COR-L47 (cell line): ENCODE results near the gene ABI1.

Experiments used
- DNase-seq: peaks from one replicate; lab custom pipeline; 2025; lab: John Stamatoyannopoulos, UW

Gene ABI1

DNA sequence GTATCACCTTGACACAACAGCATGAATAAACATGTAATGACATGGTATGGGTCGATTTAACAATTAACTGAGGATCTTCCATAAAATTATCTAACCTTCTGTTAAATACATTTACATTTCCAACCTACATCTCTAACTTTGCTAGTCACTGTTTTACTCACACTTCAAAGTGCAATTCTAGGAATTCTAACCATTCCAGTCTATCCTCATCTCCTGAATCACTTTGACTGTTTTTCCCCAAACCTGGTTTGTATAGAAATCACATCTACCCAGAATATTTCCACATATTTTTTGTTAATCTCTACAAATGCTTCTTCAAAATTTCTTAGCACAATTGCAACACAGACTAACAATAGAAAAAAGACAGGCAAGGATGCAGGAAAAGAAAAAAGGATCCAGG is 6.2 kb downstream of the ABI1 start:
- no peak for DNase-seq

DNA sequence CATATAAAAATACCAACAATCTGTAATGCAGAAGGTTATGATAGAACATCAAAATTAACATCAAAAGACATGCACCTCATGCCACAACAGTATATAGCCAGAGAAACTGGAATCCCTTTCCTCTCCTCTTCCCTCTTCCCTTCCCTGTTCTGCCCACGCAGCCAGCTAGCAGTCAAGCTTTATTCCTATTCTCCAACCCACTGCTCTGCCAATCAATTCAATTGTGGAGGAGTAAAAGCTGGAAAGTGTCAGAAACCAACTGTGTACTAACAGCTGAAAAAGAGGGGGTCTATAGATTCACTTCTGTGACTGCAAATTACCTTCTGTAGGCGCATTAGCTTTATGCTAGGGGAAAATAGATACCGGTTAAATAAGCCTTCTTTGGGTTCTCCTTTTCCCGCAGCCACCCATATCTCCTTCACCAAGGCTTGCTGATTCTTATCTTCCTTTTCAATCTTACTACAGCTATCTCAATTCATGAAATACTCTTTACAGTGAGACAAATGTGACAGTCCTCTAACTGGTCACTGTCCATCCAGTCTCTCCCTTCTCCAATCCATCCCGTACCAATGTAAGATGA is 16.3 kb downstream of the ABI1 start:
- no peak for DNase-seq

DNA sequence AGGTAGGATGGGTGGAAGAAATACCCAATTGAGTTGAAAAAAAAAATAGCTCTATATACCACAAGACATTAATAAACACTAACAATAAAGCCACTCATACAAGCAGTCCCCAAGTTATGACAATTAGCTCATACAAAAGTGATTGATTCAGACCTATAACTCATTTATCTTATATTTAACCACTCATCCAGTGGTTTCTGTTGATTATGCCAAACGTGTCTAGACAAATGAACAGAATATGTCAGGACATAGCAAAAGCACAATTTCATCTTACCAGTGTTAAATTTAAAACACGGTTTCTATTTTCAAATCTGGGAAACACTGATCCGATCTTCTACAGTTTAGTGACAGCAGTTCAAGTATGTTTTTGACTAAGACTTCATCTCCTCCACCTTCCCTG is 17.0 kb downstream of the ABI1 start:
- DNase-seq: no peak

DNA sequence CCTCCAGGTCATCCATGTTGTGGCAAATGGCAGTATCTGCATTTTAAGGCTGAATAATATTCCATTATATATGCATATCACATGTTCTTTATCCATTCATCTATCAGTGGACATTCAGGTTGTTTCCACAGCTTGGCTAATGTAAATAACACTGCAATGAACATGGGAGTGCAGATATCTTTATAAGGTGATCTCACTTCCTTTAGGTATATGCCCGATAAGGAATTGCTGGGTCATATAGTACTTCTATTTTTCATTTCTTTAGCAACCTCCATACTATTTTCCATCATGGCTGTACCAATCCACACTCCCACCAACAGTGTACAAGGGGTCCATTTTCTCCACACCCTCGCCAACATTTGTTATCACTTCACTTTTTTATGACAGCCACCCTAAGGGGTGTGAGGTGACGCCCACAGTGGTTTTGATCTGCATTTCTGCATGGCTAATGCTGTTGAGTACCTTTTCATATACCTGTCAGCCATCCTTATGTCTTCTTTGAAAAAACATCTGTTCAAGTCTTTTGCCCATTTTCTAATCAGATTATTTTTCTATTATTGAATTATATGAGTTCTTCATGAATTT is 18.9 kb downstream of the ABI1 start:
- DNase-seq: no peak

DNA sequence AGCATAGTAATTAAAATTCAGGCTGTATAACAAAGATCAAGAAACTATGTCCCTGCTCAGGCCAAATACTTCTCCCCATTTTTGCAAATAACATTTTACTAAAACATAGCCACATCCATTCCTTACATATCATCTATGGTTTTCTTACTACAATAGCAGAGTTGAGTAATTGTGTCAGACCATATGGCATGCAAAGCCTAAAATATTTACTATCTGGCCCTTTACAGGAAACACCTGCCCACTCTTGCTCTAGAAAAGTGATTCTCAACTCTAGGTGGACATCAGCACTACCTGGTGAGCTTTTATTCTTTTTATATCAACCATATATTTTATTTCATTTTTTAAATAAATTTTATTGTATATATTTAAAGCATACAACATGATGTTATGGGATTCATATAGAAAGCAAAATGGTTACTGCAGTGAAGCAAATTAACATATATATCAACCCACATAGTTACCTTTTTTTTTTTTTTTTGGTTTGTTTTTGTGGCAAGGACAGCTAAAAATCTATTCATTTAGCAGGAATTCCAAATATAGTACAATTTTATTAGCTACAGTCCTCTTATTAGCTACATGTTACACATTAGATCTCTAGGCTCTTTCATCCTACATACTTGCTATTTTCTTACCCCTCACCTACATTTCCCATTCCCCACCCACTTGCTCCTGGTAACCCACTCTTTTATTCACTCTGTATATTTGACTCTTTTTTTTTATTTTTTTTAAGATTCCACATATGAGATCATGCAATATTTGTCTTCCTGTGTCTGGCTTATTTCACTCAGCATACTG is 19.6 kb downstream of the ABI1 start:
- DNase-seq: no peak

DNA sequence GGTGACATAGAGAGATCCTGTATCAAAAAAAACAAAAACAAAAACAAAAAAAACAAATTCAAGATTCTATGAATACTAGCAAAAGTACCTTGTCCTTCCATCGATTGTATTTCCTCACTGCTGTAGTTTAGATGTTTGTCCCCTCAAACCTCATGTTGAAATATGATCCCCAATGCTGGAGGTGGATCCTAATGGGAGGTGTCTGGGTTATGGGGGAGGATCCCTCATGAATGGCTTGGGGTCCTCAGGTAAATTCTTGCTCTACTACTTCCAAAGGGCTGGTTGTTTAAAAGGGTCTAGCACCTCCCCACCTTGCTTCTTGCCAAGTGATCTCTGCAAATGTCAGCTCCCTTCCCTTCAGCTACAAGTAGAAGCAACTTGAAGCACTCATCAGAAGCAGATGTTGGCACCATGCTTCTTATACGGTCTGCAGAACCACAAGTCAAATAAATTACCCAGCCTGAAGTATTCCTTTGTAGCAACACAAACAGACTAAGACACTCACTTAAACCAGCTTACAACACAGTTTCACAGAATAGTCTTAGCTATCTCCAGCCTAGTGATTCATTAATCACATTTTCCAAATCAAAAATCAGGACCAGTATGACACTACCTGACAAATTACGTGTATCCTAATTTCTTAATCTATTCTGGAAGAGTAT is 20.7 kb downstream of the ABI1 start:
- no peak for DNase-seq

DNA sequence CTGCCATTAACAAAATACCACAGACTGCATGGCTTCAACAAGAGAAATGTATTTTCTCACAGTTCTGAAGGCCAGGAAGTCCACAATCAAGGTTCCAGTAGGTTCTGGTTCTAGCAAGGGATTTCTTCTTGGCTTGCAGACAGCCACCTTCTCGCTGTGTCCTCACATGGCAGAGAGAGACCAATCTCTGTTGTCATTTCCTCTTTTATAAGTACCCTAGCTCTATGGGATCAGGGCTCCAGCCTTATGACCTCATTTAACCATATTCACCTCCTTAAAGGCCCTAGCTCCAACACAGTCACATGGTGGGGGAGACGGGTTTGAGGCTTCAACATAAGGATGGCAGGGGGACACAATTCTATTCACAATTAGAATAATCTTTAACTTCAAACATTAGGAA is 23.6 kb downstream of the ABI1 start:
- no peak for DNase-seq

DNA sequence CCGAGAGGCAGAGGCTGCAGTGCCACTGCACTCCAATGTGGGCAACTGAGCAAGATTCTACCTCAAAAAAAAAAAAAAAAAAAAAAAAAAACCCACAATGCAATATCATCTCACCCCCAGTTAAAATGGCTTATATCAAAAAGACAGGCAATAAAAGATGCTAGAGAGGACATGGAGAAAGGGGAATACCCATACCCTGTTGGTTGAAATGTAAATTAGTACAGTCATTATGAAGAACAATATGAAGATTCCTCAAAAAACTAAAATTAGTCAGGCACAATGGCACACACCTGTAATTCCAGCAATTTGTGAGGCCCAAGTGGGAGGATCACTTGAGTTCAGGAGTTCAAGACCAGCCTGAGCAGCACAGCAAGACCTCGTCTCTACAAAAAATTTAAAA is 25.7 kb downstream of the ABI1 start:
- no peak for DNase-seq

DNA sequence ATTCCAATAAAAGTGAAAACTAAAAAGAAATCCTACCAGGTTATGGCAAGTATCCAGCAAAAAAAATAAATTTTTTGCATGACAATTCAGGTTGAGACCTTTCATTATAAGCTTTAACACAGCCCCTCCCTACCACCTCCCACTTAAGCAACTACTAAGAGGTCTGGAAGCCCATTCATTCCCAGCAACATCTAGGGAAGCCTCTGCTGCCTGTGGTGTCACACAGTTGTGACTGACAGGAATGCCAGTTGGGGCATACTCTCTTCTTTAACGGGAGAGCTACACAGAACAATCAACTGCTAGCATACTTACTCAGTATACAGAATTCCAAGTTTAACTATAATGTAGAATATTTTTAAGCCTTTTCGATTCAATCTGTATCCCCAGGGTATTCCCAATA is 27.8 kb downstream of the ABI1 start:
- DNase-seq: no peak

DNA sequence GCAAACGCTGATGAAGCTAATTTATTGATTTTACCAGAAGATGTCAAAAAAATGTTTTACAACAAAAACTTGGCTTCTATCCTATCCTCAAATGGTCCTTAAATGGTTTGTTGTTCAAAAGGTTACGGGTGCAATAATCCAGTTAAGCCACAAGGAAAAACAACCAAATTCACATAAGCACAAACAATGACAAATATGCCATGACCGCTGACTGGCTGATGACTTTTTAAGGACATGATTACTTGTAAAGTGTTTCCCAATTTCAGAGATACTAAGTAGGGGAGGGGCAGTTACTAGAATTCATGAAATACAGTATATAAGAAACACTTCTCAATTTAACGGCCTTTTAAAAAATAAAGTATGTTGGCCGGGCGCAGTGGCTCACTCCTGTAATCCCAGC is 28.8 kb downstream of the ABI1 start:
- no peak for DNase-seq

DNA sequence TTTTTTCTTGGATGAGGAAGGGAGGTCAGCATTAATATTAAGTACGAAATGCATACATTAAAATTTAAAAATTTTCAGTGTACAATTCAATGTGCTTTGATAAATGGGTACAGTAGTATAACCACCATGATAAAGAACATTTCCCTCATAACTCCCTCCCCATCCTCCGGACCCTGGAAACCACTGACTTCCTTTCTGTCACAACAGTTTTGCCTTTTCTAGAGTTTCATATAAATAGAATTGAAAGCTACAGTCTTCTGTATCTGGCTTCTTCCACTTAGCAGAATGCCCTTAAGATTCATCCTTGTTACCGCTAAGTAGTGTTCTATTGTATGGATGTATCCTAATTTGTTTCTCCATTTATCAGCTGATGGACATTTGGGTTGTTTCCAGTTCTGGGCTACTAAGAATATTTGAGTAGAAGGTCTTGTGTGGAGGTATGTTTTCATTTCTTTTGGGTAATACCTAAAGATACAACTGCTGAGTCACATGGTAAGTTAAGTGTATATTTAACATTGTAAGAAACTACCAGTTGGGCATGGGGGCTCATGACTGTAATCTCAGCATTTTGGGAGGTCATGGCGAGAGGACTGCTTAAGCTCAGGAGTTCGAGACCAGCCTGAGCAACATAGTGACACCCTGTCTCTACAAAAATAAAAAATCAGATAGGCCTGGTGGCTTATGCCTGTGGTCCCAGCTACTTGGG is 30.8 kb downstream of the ABI1 start:
- DNase-seq: no peak

DNA sequence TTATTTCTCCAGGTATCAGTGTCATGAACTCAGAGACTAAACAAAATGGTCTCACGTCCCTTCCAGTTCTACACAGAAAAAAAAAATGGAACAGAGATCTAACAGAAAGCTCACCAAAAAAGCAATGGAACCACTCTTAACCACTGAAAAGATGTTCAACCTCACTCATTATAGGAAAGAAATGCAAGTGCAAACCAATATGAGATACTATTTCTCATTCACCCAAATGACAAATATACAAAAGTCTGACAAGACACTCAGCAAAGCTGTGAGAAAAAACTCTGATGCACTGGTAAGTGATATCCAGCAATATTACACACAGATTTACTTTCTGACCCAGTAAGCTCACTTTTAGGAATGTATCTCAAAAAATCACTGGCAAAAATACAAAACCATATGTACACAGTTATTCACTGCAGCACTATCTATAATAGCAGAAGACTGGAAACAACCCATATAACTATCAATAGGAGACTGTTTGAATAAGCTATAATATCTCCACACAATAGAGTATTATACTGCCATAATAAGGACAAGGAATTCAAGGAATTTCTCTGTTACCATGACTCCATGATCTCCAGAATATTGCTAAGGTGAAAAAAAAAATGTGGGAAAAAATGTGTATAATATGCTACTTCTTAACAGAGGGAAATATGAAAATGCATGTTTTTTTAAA is 36.6 kb downstream of the ABI1 start:
- no peak for DNase-seq

DNA sequence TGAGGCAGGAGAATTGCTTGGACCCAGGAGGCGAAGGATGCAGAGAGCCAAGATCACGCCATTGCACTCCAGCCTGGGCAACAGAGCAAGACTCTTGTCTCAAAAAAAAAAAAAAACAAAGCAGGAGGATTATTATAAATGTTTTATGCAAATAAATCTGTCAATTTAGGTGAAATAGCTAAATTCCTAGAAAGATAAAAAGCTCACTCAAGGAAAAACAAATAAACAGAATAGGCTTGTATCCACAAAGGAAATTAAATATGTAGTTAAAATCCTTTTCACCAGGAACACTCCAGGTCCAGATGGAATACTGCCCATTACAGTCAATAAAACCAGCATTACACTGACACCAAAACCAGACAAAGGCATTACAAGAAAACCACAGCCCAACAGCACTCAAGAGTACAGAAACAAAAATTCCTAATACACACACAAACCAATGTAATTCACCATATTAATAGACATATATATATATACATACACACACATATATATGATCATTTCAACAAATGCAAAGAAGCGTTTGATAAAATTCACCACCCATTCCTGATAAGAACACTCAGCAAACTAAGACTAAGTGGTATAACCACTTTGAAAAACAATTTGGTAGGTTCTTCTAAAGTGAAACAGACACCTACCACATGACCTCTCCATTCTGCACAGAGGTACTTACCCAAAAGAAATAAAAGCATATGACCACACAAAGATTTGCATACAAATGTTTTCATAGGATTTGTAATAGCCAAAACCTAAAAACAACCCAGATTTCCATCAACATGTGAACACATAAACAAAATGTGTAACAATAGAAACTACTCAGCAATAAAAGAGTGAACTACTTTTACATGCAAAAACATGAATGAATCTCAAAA is 38.8 kb downstream of the ABI1 start:
- no peak for DNase-seq

DNA sequence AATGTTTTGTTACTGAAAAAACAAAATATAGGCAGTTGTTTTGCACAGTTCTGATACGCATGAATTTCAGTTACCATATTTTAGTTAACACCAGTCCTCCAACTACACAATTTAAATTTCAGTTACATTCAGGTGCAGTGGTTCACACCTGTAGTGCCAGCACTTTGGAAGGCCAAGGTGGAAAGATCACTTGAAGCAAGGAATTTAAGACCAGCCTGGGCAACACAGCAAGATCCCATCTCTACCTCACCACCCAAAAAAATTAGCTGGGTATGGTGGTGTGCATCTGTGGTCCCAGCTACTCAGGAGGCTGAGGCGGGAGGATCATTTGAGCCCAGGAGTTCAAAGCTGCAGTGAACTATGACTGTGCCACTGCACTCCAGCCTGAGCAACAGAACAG is 45.3 kb downstream of the ABI1 start:
- DNase-seq: no peak

DNA sequence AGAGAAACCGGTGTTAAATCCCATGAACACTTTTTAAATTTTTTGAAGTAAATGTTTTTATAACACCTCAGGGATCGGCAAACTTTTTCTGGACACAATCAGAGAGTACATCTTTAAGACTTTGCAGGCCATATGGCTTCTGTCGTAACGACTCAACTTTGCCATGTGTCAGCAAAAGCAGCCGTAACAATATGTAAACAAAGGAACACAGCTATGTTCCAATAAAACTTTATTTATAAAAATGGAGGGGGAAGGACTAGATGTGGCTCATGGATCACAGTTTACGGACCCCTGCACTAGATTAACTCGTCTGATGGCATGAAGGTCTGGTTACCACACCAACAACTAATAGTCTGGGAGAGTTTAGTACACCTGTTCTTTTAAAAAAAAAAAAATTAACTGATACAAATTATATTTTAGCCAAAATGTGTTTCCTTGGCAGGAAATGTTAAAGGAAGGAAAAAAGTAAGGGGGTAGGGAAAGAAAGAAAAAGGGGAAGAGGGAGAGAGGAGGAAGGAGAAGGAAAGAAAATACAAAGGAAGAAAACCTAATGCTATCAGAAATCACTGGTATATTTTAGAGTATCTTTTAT is 50.2 kb downstream of the ABI1 start:
- no peak for DNase-seq

DNA sequence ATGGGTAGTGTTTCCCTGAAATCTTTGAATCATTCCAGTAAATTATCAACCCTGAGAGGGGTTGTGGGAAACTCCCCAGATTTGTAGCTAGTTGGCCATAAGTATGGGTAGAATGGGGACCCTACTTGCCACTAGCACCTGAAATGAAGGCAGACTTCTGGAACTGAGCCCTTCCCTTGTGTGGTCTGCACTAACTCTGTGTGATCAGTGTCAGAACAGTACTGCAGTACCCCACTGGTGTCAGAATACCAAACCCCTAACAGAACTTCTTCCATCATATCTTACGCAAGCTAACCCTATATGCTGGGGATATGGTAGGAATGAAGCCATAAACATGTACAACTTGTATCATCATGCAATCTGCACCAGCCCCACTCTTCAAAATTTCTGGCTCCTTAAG is 50.8 kb downstream of the ABI1 start:
- DNase-seq: no peak

DNA sequence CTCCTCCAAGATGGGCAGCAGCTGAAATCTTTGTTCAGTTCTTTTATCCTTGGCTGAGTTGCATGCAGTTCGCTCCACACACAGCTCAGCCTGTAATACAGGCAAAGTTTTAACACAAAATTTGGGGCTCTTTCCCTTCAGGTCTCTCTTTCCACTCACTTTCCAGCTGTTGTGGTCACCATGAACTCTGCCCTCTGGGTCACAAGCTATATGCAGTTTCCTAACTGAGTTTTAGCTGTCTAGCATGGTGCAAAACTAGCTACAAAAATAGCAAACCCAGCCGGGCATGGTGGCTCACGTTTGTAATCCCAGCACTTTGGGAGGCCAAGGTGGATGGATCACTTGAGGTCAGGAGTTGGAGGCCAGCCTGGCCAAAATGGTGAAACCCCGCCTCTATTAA is 53.2 kb downstream of the ABI1 start:
- no peak for DNase-seq

DNA sequence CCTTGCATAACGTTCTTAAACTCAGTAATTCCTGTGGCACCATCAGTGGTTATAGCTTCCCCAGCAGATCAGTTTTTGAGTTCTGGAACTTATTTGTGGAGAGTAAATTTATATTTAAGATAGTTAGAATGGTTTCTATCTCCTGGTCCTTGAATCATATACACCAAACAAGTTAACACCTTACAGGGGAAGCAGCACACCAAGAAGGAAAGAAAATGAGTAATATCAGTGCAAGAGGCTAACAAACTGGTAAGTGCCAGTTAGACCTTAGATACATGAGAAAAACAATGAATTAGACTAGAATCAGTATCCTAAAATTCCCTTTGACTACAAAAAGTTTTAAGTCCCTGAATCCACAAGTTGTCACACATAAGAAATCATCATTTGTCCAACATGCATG is 54.2 kb downstream of the ABI1 start:
- no peak for DNase-seq

DNA sequence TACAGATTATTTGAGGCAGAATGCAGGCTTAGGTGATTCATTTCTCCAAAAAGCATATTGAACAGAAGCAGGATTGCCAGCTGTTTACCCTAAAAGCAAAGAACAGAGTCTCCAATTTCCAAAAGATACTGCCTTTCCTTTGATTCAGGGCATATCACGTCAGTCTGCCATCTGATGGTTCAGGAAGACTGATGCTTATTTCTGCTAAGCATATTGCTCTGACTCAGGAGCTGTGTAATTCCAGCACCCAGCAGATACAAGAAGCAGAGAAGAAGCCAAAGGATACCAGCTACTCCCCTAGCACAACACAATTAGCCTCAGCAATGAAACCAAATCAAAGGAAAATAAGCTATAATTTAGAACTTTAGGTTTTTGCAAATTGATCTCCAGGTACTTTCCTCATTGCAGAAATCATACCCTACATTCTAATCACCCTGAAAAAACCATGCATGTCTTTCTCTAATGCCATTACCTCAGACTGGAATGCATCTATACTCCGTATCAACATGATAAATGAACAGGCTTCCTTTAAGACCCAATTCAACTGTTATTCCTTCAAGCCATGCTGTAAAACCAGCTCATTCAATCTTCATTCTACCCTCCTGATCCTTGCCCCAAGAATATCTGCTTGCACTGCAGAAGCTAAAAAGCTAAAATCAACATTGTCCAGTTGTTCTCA is 55.1 kb downstream of the ABI1 start:
- no peak for DNase-seq
